ENCODE data around the gene BBOX1.
"Not testable (repeated sequence)": the region's sequence is repeated elsewhere in the genome, so short reads cannot be mapped to it uniquely, and the experiment has no call there.

Gene BBOX1

GRCh38 chr11:27135924-27136329 is 95.3 kb downstream of the BBOX1 start:
- not testable (repeated sequence) for DNase-seq

DNA sequence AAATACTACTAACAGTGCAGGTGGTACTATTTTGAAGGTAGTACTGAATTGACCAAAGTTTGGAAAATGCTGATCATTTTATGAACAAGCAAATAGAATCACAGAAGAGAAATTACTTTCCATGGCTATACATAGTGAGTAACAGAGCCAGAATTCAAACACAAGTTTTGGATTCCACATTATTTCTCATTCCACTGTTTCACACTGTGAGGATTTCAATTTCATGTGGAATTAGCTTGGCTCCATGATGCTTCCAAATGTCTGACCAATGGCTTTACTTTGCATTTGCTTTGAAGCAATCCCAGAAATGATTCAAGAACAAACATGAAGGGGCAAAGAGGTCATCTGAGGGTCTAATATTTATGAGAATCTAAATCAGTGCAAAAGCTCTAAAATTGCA is 98.1 kb downstream of the BBOX1 start:
- DNase-seq = no peak

DNA sequence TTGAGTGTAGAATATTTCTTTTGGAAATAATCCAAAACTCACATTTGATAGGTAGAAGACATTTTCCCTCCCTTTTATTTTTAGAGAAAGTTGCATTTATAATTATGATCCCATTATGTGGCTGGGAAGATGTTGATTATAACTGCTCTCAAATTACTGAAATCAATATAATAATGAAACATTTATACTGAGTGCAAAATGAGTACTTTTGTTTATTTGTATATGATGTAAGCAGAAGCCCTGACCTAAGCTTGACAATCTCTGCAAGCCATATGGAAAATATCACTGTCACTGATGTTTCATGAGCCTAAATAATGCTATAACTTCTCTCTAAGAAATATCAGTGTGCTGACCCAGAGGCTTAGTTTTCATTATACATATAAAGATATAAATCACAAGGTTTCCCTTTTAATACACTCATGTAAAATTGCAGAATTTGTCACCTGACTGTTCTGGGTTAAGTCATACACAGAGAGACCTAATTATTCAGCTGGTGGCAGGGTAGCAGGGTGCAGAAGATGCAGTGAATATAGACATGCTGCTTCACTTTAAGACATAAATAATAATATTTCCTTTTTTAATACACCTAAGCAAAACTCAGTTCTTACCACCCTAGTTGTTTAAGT is 99.2 kb downstream of the BBOX1 start:
- no peak for DNase-seq

DNA sequence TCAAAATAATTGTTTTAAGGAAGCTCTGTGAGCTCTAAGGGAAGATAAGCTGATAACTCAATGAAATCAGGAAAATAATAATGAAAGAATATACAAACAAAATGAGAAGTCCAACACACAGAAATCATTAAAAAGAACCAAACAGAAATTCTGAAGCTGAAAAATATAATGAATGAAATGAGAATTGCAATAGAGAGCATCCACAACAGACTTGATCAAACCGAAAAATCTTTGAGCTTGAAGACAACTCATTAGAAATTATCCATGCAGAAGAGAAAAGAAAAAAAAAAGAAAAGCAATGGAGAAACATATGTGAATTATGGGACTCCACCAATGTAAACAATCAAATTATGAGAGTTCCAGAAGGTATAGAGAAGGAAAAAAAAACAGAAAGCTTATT is 101.0 kb downstream of the BBOX1 start:
- DNase-seq = no peak

- DNase-seq = no peak
Observed at GRCh38 chr11:27147916-27148315, 107.3 kb downstream of the BBOX1 start.

DNA sequence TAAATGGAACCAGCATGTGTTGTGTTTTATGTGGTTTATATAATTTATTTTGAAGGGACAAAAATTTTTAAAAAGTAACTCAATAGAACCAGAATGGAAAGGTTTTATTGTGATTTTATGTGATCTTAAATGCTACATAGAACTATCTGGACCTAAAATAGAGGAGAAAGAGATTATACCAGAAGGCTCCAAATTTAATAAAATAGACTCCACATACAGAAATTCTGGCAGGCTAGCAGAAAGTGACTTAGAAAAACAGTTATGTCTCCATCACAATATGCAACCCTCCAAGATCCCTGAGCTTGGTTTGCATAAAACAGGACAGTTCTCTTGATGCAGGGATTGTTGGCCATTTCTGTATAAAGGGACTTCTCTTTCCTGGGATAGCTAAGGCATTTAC is 107.9 kb downstream of the BBOX1 start:
- no peak for DNase-seq

DNA sequence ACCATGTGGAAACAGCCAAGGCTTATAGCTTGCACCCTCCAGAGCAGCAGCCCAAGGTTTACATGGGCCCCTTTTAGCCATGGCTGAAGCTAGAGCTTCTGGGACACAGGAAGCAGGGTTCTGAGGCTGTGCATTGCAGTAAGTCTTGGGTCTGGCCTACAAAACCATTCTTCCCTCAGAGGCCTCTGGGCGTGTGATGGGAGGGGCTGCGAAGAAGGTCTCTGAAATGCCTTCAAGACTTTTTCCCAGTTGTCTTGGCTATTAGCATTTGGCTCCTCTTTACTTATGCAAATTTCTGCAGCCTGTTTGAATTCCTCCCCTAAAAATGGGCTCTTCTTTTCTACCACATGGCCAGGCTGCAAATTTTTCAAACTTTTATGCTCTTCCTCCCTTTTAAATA is 109.5 kb downstream of the BBOX1 start:
- no peak for DNase-seq

DNA sequence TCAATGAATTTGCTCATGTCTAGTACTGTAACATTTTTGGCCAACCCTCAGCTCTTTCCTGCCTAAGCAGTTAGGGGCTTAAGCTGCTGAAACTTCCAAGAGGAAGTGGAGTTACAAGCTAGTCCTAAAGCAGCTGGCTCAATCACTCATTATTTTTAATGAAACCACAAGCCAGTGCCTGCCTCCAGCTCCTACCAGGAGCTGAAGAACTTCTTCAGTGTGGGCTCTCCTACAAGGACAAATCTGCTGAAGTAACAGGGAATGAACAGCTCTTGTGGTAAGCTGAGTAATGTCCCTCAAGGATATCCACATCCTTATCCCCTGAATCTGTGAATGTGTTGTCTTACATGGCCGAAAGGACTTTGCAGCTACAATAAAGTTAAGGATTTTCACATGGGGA is 112.5 kb downstream of the BBOX1 start:
- no peak for DNase-seq

DNA sequence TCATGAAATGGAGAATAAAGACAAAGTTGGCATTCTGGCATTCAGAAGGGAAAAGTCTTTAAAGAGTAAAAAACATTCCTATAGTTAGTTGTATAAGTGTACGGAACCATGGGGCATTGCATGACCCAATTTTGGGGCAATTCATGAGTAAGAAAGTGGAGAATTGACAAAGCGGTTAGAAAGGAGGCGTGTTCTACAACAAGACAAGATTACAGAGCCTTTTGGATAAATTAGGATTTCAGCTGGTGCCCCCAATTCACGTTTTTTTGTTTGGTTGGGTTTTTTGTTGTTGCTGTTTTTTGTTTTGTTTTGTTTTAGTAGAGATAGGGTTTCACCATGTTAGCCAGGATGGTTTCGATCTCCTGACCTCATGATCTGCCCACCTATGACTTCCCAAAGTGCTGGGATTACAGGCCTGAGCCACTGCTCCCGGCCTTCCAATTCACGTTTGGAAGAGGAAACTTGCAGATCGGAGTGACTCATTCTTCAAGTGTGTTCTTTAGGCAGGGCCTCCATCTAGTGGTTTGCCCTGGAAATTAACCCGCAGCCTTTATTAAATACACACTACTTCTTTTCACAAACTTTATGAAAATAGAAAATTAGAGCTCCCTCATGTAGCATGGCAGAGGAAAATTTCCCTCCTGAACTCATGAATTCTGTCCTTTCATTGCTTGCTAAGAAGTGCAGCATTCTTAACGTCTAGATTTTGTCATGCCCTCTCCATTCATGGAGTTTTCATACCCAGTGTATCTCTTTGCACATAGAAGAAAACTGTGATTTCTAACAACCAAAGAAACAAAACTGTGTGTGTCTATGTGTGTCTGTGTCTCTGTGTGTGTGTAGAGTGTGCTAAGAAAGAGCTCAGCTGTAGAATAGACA is 118.1 kb downstream of the BBOX1 start:
- DNase-seq = peak; percentile 58

GRCh38 chr11:27159335-27159679 is 118.7 kb downstream of the BBOX1 start:
- no peak for DNase-seq

DNA sequence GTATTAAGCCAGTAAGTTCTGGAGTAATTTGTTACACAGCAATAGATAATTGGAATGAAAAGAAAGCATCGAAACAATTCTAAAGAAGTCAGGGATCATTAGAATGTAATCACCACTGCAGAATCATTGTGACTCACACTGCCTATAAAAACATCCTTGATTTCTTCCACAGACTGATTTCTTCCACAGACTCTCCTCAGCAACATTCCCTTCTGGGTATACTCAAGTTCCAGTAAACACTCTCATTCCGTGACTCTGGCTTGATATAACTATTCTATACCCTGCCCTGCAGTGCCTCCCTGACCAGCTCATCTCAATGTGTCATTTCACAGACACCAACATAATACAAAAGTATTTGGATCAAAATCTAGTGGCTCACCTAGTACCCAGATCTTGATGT is 120.5 kb downstream of the BBOX1 start:
- no peak for DNase-seq

DNA sequence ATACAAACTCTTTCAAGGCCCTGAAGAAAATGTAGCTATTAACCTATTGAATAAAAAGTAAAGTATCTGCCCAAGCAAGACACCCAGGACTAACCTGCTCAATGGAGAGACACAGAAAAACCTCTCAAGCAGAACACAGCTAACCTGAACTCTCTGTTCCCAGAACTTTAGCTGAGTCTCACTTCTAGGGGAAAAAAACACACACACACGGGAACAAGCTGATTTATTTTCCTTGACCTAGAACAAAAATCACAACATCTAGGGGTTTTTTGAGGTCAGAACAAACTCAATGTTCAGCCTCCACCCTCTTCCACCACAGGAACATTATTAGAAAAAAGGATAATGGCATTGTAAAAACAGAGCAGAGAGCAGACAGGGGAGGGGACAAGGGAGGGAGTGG is 121.6 kb downstream of the BBOX1 start:
- no peak for DNase-seq

DNA sequence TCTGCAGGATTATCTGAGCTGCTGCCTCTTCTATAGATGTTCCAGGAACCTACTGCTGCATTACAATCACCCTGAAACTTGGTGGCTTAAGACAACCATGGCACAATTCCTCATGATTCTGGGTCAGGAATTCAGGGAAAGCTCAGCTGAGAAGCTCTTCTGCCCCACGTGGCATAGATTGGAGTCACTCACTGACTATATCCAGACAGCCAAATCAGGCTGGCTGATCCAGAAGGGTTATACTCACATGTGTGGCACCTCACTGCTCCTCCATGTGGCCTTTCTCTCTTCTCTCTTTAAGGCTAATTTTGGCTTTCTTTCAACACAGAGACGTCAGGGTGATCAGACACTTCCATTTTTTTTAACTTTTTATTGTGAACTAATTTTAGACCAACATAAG is 125.5 kb downstream of the BBOX1 start:
- no peak for DNase-seq

- DNase-seq = no peak
Observed at GRCh38 chr11:27171376-27171958, 130.9 kb downstream of the BBOX1 start.

- no peak for DNase-seq
Observed at GRCh38 chr11:27173545-27173944, 132.9 kb downstream of the BBOX1 start.

- no peak for DNase-seq
Observed at GRCh38 chr11:27174021-27174420, 133.4 kb downstream of the BBOX1 start.

- no peak for DNase-seq
Observed at GRCh38 chr11:27174672-27175210, 134.1 kb downstream of the BBOX1 start.

DNA sequence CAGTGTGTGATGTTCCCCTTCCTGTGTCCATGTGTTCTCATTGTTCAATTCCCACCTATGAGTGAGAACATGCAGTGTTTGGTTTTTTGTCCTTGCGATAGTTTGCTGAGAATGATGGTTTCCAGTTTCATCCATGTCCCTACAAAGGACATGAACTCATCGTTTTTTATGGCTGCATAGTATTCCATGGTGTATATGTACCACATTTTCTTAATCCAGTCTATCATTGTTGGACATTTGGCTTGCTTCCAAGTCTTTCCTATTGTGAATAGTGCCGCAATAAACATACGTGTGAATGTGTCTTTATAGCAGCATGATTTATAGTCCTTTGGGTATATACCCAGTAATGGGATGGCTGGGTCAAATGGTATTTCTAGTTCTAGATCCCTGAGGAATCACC is 134.9 kb downstream of the BBOX1 start:
- DNase-seq = not testable (repeated sequence)

Measured in NCI-H1694 (cell line).